Endothelial cell of umbilical vein (primary cell): ENCODE data around the gene FNBP1. TPM values are rescaled to one million over a fixed set of nuclear protein-coding genes. Genes with fewer than 3 reads are reported as not detected.

ENCODE experiments used
- BruUV-seq: library from RNA; stranded (reverse); fragments of 400-500 nt; replicated peaks from 2 replicates; lab custom pipeline; 2021; lab: Mats Ljungman, UMichigan
- CTCF ChIA-PET: fragments of 300-600, 350-600 bp; sonication (Branson Sonifier 250); formaldehyde crosslinking; loops from one replicate; lab custom pipeline; 2021; ENCODE audit warnings: antibody characterized with exemption, inconsistent platforms; lab: Charles Lee
- POLR2A ChIA-PET: fragments of 300-600, 350-600 bp; sonication (Branson Sonifier 250); formaldehyde crosslinking; loops from one replicate; lab custom pipeline; 2021; ENCODE audit warnings: antibody characterized with exemption, inconsistent platforms; lab: Charles Lee
- DNase-seq: peaks from one replicate; pipeline ENCODE4 v3.0.0-alpha.2; 2011; ENCODE audit warnings: low read depth, low spot score
- FAIRE-seq: peaks from 2 replicates; lab custom pipeline; 2011; peaks lifted over from hg19 to GRCh38; lab: Jason Lieb, UNC
- H2AFZ ChIP-seq: 2 replicates; pipeline ENCODE4 v1.6.0; 2012; ENCODE audit warnings: low read depth, low read length, control low read depth, inconsistent platforms
- H3K27ac ChIP-seq: 2 replicates; pipeline ENCODE4 v1.5.1; 2011; ENCODE audit warnings: low read depth, mild to moderate bottlenecking, control low read depth, low read length, moderate library complexity; ENCODE audit not compliant: insufficient read depth
- H3K27me3 ChIP-seq, 2 experiments: 2 replicates each; pipeline versions ENCODE4 v1.6.0 to v1.6.1; 2011; ENCODE audit warnings: low read length in 2 of 2, mixed read lengths in 1 of 2; ENCODE audit not compliant: control insufficient read depth in 2 of 2, insufficient read depth in 2 of 2
- H3K36me3 ChIP-seq, 2 experiments: 2 replicates in 1 of 2; 3 replicates in 1 of 2; pipeline ENCODE4 v1.5.1; 2011; ENCODE audit warnings: low read length in 2 of 2, mild to moderate bottlenecking in 1 of 2, moderate library complexity in 1 of 2; ENCODE audit not compliant: control insufficient read depth in 2 of 2, insufficient read depth in 2 of 2; ENCODE audit errors: extremely low read depth in 1 of 2
- H3K4me1 ChIP-seq: 3 replicates; pipeline ENCODE4 v1.5.1; 2011; ENCODE audit warnings: mild to moderate bottlenecking, low read length; ENCODE audit not compliant: control insufficient read depth, insufficient read depth; ENCODE audit errors: extremely low read depth
- H3K4me2 ChIP-seq: 2 replicates; pipeline ENCODE4 v1.6.1; 2011; ENCODE audit warnings: low read length, control low read depth, mixed read lengths; ENCODE audit not compliant: insufficient read depth
- H3K4me3 ChIP-seq, 3 experiments: fragments of 200-600 bp in 1 of 3; sonication (generic), shearing (Covaris generic) in 1 of 3; replicated peaks in 1 of 3; 2 replicates each; pipeline ENCODE4 v1.5.1; 2011 to 2016; ENCODE audit warnings: control low read depth in 3 of 3, low read length in 3 of 3, mild to moderate bottlenecking in 2 of 3, inconsistent platforms in 1 of 3, low read depth in 1 of 3, moderate library complexity in 1 of 3; ENCODE audit not compliant: insufficient read depth in 1 of 3
- H3K79me2 ChIP-seq: 2 replicates; pipeline ENCODE4 v1.6.0; 2012; ENCODE audit warnings: low read length, inconsistent platforms; ENCODE audit not compliant: control insufficient read depth, insufficient read depth
- H3K9ac ChIP-seq: replicated peaks from 2 replicates; pipeline ENCODE3; 2011; ENCODE audit warnings: low read length, control low read depth; ENCODE audit not compliant: insufficient read depth; ENCODE audit errors: extremely low read depth
- H3K9me1 ChIP-seq: replicated peaks from 3 replicates; pipeline ENCODE4 v1.6.0; 2011; ENCODE audit warnings: mild to moderate bottlenecking, low read length; ENCODE audit not compliant: control insufficient read depth, insufficient read depth; ENCODE audit errors: extremely low read depth
- H3K9me3 ChIP-seq: replicated peaks from 2 replicates; pipeline ENCODE4 v1.5.1; 2012; ENCODE audit warnings: low read length, inconsistent platforms; ENCODE audit not compliant: control insufficient read depth, insufficient read depth
- H4K20me1 ChIP-seq: replicated peaks from 2 replicates; pipeline ENCODE3; 2011; ENCODE audit warnings: mild to moderate bottlenecking, low read length; ENCODE audit not compliant: control insufficient read depth, insufficient read depth; ENCODE audit errors: extremely low read depth
- CTCF ChIP-seq, 2 donors: IDR thresholded peaks; 1 replicate in 1 of 2; 2 replicates in 1 of 2; pipeline ENCODE4 v1.5.1; 2011; ENCODE audit warnings: low read length in 2 of 2, mild to moderate bottlenecking in 2 of 2, moderate library complexity in 2 of 2, control low read depth in 1 of 2, inconsistent platforms in 1 of 2, low read depth in 1 of 2; ENCODE audit not compliant: insufficient read depth in 1 of 2; ENCODE audit errors: extremely low read depth in 1 of 2
- EZH2 ChIP-seq: IDR thresholded peaks from 2 replicates; pipeline ENCODE4 v1.6.1; 2012; ENCODE audit warnings: borderline replicate concordance, low read depth, mild to moderate bottlenecking, moderate library complexity, low read length, inconsistent platforms; ENCODE audit not compliant: severe bottlenecking
- FOS ChIP-seq: IDR thresholded peaks from 2 replicates; pipeline ENCODE4 v1.6.1; 2011; ENCODE audit warnings: mild to moderate bottlenecking, low read length, moderate library complexity, borderline replicate concordance; ENCODE audit not compliant: insufficient read depth
- GATA2 ChIP-seq: IDR thresholded peaks from 2 replicates; pipeline ENCODE4 v1.7.0; 2011; ENCODE audit warnings: low read depth, mild to moderate bottlenecking, moderate library complexity, mixed read lengths, low read length; ENCODE audit not compliant: insufficient read length, insufficient read depth
- JUN ChIP-seq: IDR thresholded peaks from 2 replicates; pipeline ENCODE4 v1.6.1; 2011; ENCODE audit warnings: borderline replicate concordance, low read depth; ENCODE audit not compliant: insufficient read length, insufficient read depth
- MYC ChIP-seq: IDR thresholded peaks from one replicate; pipeline ENCODE4 v1.6.1; 2011; ENCODE audit warnings: mild to moderate bottlenecking, low read depth, low read length
- POLR2A ChIP-seq: IDR thresholded peaks from 2 replicates; pipeline ENCODE4 v1.6.1; 2012; ENCODE audit warnings: low read depth, mild to moderate bottlenecking, control low read depth, low read length
- POLR2AphosphoS5 ChIP-seq: IDR thresholded peaks from 2 replicates; pipeline ENCODE4 v1.6.1; 2012; ENCODE audit warnings: low read depth, mild to moderate bottlenecking, control low read depth, low read length, moderate library complexity; ENCODE audit not compliant: insufficient read depth
- dilution Hi-C: fragments of 300-500 bp; cut with MboI; formaldehyde crosslinking; loops from one replicate; pipeline ENCODE4 v1.15.0; 2019; ENCODE audit warnings: low sequenced_read_pairs; ENCODE audit not compliant: extremely low pct_ligation_motif_present
- intact Hi-C: fragments of 100-400 bp; cut with micrococcal nuclease; formaldehyde crosslinking; loops from one replicate; pipeline ENCODE4 v1.10.0; 2022
- polyA plus RNA-seq, 4 experiments: library from polyadenylated mRNA; depleted of rRNA in 3 of 4; stranded (reverse) in 3 of 4; unstranded in 1 of 4; fragments of >200 nt; gene quantifications; 2 replicates each; pipeline versions ENCODE4 v1.2.1 to v1.2.3, GENCODE V29; 2011 to 2012; ENCODE audit warnings: missing spikeins in 1 of 4
- total RNA-seq: library from RNA; stranded (reverse); gene quantifications from 2 replicates; pipeline ENCODE4 v1.2.3, GENCODE V29; 2021
- TF ChIP-seq, protein P1 (sequence below): IDR thresholded peaks from 2 replicates; pipeline ENCODE4 v1.6.1; 2011; ENCODE audit not compliant: insufficient read depth, insufficient read length

FNBP1 gene
- total and polyA plus RNA-seq, 2 donors (not counting 3 experiments of a cell fraction or from before 2014, with no cell fraction given) = 10.9 to 43.9 TPM

DNA sequence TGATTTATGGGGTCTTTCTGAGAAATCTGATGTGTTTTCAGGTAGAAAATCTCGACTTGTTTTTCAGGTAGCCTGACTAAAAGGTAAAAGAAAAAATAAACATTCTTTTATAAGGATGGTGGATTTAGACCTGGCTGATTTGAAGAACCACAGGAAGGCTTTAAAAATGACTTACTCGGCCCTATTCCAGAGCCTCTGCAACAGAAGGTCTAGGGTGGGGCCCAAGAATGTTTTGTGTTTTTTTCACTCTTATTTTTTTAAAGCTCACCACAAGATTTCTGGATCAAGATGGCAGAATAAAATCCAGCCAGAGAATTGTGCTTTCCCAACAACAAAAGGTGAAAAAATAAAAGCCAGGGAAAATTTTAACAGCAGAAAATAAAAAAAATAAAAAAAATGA is 59.1 kb downstream of the FNBP1 start:
- no peak for DNase-seq
- Histone ChIP-seq H3K27me3 (no peaks in the 10 kb centered on the region), H4K20me1 (no peaks in the 10 kb centered on the region), H3K27ac (no peak overlapping the region), H3K79me2 (no peaks in the 10 kb centered on the region), H3K9me1 (no peaks in the 10 kb centered on the region), H3K9ac (no peak overlapping the region), H2AFZ (no peak overlapping the region), H3K4me3 (no peak overlapping the region), H3K36me3 (no peaks in the 10 kb centered on the region), H3K9me3 (no peaks in the 10 kb centered on the region), H3K4me2 (no peak overlapping the region), H3K4me1 (peaks cover 9% of the 10 kb centered on the region)
- intact Hi-C loops = no loop called here
- ChIA-PET CTCF (no interaction called here), POLR2A (no interaction called here)
- FAIRE-seq = no peak
- TF ChIP-seq GATA2 (no peak), POLR2AphosphoS5 (no peak), EZH2 (no peak), MYC (no peak), FOS (no peak), POLR2A (no peak), CTCF (IDR thresholded peaks at IDR 0.05; ENCODE audit: extremely low read depth in 1 of 2, insufficient read depth in 1 of 2, low read depth in 1 of 2, low read length in 2 of 2) (no peak), JUN (no peak)
- TF ChIP-seq, protein P1, sequence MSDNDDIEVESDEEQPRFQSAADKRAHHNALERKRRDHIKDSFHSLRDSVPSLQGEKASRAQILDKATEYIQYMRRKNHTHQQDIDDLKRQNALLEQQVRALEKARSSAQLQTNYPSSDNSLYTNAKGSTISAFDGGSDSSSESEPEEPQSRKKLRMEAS = no peak
- BruUV-seq = no TSS peak
- dilution Hi-C loops = no loop called here
